K562 (cell line): ENCODE measurements around the gene AKAP13. TPM values are rescaled to one million over a fixed set of nuclear protein-coding genes. Genes with fewer than 3 reads are reported as not detected.
A peak's percentile ranks its signal among the peaks of the same experiment; 100 is the strongest.

Source experiments
- CTCF ChIP-seq, 3 experiments: IDR thresholded peaks in 2 of 3; conservative IDR thresholded peaks in 1 of 3; 2 replicates each; pipeline ENCODE4 v1.5.1; 2011 to 2012; ENCODE audit warnings: low read length in 3 of 3, mild to moderate bottlenecking in 3 of 3, control low read depth in 2 of 3, improper control_type of control experiment in 1 of 3, inconsistent platforms in 1 of 3, low read depth in 1 of 3, mixed read lengths in 1 of 3, moderate library complexity in 1 of 3; ENCODE audit not compliant: insufficient read depth in 2 of 3
- RERE ChIP-seq: sonication (generic); formaldehyde crosslinking; IDR thresholded peaks from 2 replicates; pipeline ENCODE4 v1.8.0; 2023; ENCODE audit warnings: missing genetic modification reagents, mild to moderate bottlenecking, borderline replicate concordance
- TCF7 ChIP-seq: sonication (generic); IDR thresholded peaks from 2 replicates; pipeline ENCODE4 v1.6.1; 2016; ENCODE audit warnings: antibody characterized with exemption, borderline replicate concordance
- polyA plus RNA-seq, 8 experiments: library from polyadenylated mRNA; depleted of rRNA in 4 of 8; stranded (reverse) in 5 of 8; unstranded in 3 of 8; fragments of >200 nt; fragmentation: Nextera tagmentation in 2 of 8; fragmentation: Illumina TruSeq in 1 of 8; extraction: Ambion mirVana in 2 of 8; extraction: Trizol in 1 of 8; gene quantifications; 2 replicates each; pipeline versions ENCODE4 v1.2.1 to v1.2.3, GENCODE V29; 2011 to 2014; ENCODE audit warnings: inconsistent platforms in 1 of 8, missing spikeins in 1 of 8
- total RNA-seq, 7 experiments: library from RNA; depleted of rRNA in 6 of 7; stranded (reverse); fragments of >200 nt in 6 of 7; fragmentation: Illumina TruSeq in 2 of 7; extraction: Trizol in 2 of 7; gene quantifications; 2 replicates each; pipeline versions ENCODE4 v1.2.1 to v1.2.3, GENCODE V29; 2011 to 2021; ENCODE audit warnings: low replicate concordance in 1 of 7

AKAP13 gene
- total and polyA plus RNA-seq, 9 of the 15 experiments (the other 6 are each of a cell fraction or from before 2014, with no cell fraction given), result 0.03 to 1.7 (median 0.42) TPM

- TF ChIP-seq TCF7 (no peak), CTCF (IDR thresholded peaks at IDR 0.05 in 2 of 3, conservative IDR thresholded peaks at IDR 0.05 in 1 of 3; ENCODE audit: insufficient read depth in 2 of 3, low read depth in 1 of 3, low read length in 3 of 3) (peak; percentile 59 to 78 (median 68); a peak in 5 of 6 replicates), RERE (CRISPR knock-in tag) (no peak)
- TF ChIP-seq, all 486 proteins: peak for 6
These were observed 349.8 kb downstream of the AKAP13 start (continued) for GRCh38 chr15:85730001-85730820.
